A549 treated with Hydrocortisone at 1 μM for 4 hours (cell line): ENCODE results near the gene ARSI. TPM values are rescaled to one million over a fixed set of nuclear protein-coding genes. Genes with fewer than 3 reads are reported as not detected.

Experiments
- total RNA-seq: library from RNA; stranded (reverse); fragments of 200-300 nt; extraction: Qiagen RNA extraction; gene quantifications from 5 replicates; pipeline ENCODE4 v1.2.3, GENCODE V29; 2022

The ARSI gene
- total RNA-seq: 30.4 to 36.6 TPM (median 34.3 TPM) in 5 replicates

GRCh38 chr5:150302301-150303069 is at the start of gene ARSI:
Gene ARSI, minus strand, starts transcription at chr5:150302905. Its CDS starts 532 bp downstream, at chr5:150302373.

GRCh38 chr5:150289551-150290390 is 12.9 kb downstream of the ARSI start, which contains the start of gene CAMK2A:
Gene CAMK2A, minus strand, starts transcription at chr5:150289773. Its CDS starts 148 bp downstream, at chr5:150289625.

Other genes with a start within 250 kb of the ARSI start
- 0.10 to 0.23 TPM (median 0.20 TPM) in 5 replicates for gene CSF1R, start 216.4 kb downstream of the ARSI start, total RNA-seq
- 0.18 to 0.74 TPM (median 0.36 TPM) in 5 replicates for gene PDGFRB, start 147.1 kb downstream of the ARSI start, total RNA-seq
- not detected in 5 replicates for gene CDX1, start 136.1 kb downstream of the ARSI start, total RNA-seq
- gene SLC6A7, start 112.8 kb downstream of the ARSI start, total RNA-seq: 0.02 TPM in 1 of 5 replicates, not detected in the others
- gene CAMK2A, start 13.1 kb downstream of the ARSI start, total RNA-seq: 0.59 to 0.90 TPM (median 0.80 TPM) in 5 replicates
- 71.6 to 80.5 TPM (median 71.9 TPM) in 5 replicates for gene TCOF1, start 54.8 kb upstream of the ARSI start, total RNA-seq
- gene CD74, start 110.0 kb upstream of the ARSI start, total RNA-seq: 0.15 to 0.16 TPM in 2 of 5 replicates, not detected in the others
- 2,659 to 3,124 TPM (median 2,999 TPM) in 5 replicates for gene RPS14, start 146.8 kb upstream of the ARSI start, total RNA-seq
- gene NDST1, start 205.2 kb upstream of the ARSI start, total RNA-seq: 50.1 to 68.1 TPM (median 60.2 TPM) in 5 replicates